Left renal pelvis (tissue), 4 donors: ENCODE measurements around the gene ZNF598. TPM values are rescaled to one million over a fixed set of nuclear protein-coding genes. Genes with fewer than 3 reads are reported as not detected.
A peak's percentile ranks its signal among the peaks of the same experiment; 100 is the strongest.

Experiments used
- DNase-seq, 4 donors: peaks; one replicate each; pipeline ENCODE4 v3.0.0-alpha.2; 2013; ENCODE audit warnings: low read depth in 4 of 4, low spot score in 3 of 4
- polyA plus RNA-seq, 4 donors: library from polyadenylated mRNA; unstranded; fragments of 120-200 nt; gene quantifications; one replicate each; pipeline ENCODE4 v1.2.1, GENCODE V29; 2013; ENCODE audit not compliant: insufficient read length in 4 of 4

Gene ZNF598
- polyA plus RNA-seq: 10 to 100 TPM; 16.9 to 28.3 (median 18.9) TPM

DNA sequence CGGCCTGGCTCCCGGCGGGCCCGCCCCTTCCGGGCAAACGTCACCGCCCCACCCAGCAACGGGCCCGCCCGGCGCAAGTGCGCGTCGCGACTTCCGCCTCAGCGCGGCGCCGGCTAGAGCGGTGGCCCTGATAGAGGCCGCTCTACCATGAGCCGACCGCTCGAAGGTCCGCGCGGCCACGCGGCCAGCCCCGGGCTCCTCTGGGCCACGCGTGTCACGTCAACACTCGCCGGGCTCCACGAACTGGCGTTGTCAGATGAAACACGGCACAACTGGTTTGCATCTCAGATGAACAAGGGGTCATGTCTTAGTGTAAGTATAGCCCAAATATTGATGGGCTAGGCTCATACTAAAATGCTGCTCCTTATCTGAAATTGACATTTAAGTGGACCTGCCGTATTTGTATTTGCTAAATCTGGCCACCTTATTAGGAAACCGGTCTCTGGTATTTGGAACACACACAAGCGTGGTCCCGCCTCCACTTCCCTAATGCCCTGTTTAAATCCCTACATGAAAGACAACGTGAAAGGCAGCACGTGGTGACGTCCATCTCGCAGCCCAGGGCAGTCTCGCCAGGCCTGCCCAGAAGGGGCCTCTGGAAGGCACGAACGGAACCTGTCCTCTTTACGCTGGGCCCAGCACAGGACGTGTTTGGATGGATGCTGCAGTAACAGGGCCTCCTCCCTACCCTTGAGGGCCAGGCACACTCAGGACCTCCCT lies at the start of gene ZNF598:
Gene ZNF598 (minus strand): TSS at position 31 of the 720 bp plus-strand sequence.
- peak in 1 of 4 donors; percentile 75 for DNase-seq

DNA sequence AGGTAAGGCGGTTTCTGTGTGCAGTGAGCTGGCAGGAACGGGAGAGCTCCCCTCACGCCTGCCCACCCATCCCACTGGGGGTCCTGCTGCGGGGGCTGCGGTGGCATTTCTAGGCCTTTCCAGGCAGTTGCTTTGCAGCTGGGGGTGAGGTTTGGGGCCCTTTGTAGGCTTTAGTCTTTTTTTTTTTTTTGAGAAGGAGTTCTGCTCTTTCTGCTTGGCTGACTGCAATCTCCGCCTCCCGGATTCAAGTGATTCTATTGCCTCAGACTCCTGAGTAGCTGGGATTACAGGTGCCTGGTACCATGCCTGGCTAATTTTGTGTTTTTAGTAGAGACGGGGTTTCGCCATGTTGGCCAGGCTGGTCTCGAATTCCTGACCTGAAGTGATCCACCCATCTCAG lies 49.3 kb upstream of the ZNF598 start:
- no peak for DNase-seq

DNA sequence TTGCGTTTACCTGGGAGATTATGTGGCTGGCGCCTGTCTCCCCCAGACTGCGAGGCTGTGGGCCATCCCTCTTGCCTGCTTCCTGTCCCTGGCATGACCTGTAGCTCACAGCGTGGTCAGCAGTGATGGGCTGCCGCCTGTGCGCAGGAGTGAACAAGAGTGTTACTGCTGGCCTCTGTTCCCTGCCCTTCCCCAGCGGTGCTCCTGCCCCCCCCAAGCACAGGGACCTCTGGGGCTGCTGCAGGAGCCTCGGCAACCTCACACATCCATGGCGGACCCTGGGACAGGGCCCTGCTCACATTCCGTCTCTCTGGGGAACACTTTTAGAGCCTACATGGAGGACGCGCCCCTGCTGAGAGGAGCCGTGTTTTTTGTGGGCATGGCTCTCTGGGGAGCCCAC lies 48.8 kb upstream of the ZNF598 start:
- DNase-seq: no peak

DNA sequence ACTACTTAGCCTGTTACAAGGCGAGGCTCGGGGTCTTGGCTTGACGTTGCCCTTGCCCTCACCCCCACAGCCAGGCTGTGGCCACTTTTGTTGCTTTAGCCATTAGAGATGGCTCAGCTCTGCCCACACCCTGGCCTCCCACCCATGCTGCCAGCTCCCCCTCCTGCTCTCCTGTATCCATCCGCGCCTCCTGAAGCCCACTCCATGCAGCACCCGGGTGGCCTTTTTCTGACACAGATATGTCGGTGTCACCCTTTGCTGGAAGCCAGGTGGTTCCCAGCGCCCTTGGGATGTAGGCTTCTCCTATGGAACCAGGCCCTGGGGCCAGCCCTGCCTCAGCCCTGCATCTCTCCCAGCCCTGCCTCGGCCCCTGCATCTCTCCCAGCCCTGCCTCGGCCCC lies 47.8 kb upstream of the ZNF598 start:
- no peak for DNase-seq

DNA sequence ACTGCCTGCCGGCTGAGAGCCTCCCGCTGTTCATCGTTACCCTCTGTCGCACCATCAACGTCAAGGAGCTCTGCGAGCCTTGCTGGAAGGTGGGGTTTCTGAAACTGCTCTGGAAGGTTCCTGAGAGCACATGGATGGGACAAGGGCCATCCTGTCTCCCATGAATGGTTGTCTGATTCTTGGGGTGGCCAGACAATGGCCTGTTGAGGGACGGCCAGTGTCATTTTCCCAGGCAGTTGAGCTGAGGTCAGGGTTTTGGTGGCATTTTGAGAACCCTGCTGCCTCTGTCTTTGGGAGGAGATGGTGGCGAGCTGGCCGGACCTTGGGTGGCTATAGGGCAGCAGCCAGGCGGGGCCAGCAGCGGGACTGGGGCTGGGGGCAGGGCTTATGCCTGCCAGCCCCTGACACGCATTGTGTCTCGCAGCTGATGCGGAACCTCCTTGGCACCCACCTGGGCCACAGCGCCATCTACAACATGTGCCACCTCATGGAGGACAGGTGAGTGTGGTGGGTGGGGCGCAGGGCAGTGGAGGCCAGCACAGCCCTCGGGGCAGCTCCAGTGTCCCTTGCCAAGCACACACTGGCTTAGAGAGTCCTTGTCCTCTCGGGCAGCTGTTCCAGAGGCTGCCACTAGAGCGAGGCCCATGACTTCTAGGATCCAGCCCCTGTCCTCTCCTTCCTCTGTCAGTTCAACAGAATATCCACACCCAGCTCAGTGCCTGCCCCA lies 47.2 kb upstream of the ZNF598 start:
- DNase-seq: no peak

DNA sequence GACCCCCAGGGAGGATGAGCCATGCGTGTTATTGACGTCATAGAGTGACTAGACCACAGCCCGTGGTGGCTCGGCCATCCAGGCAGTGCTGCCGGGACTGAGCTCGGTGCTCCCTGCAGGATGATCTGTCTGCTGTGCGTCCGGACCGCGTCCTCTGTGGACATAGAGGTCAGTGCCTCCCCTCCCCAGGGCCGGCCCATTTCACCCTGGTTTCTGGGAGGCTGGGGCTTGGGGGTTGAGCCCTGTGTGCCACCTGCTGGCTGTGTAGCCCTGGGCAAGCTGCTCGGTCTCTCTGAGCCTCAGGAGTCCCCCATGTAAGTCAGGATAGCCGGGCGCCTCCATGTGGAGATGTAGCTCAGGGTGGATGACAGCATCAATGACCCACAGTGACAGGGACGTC lies 46.5 kb upstream of the ZNF598 start:
- no peak for DNase-seq

DNA sequence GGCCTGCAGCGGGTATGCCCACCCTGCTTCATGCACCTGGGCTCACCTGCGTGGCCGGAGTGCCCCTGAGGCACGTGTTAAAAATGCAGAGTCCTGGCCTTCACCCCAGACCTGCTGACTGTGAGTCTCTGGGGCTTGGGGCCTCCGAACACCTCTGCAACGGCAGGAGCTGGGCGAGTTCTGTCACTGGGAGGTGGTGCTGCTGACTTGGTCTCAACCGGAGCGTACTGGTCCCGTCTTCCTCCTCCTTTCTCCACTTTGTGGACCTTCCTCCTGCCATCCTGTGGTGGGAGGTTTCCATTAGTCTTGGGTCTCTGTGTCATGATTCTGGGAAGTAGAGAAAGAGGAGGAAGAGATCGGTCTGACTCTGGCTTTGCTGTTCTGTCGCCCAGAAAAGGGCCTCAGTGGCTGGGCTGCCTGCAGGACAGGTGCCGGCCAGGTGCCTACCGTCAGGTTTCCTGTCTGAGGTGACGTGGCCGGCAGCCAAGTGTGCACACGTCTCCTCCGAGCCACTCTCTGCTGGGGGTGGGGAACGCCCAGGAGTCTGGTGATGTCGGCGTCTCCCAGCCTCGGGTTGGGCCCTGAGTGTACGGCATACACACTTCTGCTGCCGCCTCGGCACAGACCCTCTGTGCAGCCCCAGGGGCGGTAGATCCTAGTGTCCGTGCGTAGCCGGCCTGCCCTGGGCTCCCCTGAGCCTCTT lies 45.1 kb upstream of the ZNF598 start:
- no peak for DNase-seq

DNA sequence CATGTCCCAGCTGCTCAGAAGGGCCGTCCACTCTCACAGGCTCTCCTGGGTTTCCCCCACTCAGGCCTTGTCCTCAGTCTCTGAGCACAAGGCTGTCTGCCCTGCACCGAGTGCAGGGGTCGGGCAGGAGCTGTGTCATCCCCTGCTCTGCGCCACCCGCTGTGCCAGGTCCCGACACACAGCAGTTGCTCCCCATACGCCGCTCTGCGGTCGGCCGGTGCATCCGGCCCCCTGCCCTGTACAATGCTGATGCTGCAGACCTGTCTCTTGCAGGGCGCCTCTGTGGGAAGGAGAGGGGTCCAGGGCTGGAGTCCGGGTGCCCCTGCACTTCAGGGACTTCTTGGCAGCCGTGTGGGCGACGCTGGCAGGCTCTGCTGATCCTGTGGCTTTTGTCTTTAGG lies 44.3 kb upstream of the ZNF598 start:
- DNase-seq: no peak

DNA sequence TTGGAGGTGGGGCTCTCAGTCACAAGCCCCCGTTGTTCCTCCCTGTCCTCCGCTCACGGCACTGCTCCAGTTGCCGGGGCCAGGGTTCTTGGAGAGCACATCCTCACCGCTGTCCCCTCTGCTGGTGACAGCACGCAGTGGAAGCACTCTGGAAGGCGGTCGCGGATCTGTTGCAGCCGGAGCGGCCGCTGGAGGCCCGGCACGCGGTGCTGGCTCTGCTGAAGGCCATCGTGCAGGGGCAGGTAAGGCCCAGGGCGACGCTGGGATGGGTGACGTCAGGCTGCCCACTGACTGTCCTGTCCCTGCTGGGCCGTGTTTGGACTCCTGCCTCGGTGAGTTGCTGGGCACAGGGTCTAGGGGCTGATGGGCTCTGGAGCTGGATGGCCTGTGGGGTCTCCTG lies 43.6 kb upstream of the ZNF598 start:
- no peak for DNase-seq

DNA sequence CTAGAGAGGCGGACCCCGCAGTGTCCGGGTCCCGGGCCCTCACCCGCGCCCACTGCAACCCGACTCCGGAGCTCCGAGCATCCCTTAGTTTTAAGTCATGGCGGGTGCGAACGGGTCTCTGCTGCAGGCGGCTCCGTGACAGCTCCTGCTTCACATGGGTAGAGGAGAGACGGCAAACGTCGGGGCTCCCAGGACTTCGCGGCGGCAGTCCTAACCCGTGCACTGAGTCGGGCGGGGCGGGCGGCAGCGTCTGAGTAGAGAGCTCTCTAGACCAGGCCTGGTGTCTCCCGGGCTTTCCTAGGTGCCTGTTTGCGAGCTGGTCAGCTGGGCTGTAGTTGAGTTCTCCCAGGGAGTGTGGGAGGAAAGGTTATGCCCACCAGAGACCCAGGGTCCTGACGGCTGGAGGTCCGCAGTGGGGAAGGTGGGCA lies 38.5 kb upstream of the ZNF598 start:
- DNase-seq: no peak

DNA sequence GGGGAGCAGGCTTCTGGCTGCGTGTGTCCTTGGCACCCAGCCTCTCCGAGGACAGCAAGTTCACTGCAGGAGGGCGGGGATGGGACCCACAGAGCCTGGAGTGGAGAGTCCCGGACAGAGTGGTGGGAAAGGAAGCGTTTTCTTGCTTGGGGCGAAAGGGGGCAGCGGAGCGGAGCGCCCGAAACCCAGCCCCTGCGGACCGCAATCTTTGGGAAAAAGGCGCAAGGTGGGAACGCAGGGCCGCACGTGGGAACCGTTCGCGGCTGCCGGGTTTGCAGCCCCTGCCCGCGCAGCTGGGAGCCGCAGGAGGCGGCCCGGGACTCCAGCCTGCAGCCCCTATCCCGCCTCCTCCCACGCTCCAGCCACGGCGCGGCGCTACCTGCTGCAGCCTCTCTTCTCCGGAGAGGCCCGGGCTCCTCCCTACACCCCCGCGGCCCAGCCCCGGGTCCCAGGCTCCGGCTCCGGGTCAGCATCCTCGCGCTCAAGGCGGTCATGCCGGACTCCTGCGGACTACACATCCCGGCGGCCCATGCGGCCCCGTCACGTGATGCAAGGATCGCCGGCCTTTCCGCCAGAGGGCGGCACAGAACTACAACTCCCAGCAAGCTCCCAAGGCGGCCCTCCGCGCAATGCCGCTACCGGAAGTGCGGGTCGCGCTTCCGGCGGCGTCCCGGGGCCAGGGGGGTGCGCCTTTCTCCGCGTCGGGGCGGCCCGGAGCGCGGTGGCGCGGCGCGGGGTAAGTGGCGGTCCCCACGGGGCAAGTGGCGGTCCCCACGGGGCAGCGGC lies 37.9 kb upstream of the ZNF598 start, which contains the start of the genes NTHL1 and TSC2:
Gene NTHL1 (minus strand): TSS at position 505 of the 786 bp plus-strand sequence. CDS start 11 bp downstream, at position 494.
Gene TSC2 (plus strand): TSS at position 656 of the 786 bp plus-strand sequence. CDS start 631 bp downstream, outside the sequence.
- DNase-seq: peak; percentile 88 to 93 (median 89)

DNA sequence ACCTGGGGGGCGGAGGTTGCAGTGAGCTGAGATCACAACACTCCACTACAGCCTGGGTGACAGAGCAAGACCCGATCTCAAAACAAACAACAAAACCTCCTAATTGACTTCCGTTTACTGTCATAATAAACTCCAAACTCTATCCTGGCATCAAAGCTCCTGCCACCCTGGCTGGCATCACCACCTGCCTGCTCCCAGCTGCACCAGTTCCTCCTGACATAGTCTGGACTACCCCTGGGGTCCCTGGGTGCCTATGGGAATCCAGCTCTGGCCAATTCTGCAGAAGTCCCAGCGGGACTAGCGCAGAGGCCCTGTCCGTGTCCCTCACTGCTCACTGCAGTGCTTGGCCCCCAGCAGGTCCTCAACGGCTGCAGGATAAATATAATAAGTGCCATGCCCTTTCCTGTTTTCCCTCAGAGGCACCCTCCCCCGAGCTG lies 37.3 kb upstream of the ZNF598 start:
- DNase-seq: no peak

DNA sequence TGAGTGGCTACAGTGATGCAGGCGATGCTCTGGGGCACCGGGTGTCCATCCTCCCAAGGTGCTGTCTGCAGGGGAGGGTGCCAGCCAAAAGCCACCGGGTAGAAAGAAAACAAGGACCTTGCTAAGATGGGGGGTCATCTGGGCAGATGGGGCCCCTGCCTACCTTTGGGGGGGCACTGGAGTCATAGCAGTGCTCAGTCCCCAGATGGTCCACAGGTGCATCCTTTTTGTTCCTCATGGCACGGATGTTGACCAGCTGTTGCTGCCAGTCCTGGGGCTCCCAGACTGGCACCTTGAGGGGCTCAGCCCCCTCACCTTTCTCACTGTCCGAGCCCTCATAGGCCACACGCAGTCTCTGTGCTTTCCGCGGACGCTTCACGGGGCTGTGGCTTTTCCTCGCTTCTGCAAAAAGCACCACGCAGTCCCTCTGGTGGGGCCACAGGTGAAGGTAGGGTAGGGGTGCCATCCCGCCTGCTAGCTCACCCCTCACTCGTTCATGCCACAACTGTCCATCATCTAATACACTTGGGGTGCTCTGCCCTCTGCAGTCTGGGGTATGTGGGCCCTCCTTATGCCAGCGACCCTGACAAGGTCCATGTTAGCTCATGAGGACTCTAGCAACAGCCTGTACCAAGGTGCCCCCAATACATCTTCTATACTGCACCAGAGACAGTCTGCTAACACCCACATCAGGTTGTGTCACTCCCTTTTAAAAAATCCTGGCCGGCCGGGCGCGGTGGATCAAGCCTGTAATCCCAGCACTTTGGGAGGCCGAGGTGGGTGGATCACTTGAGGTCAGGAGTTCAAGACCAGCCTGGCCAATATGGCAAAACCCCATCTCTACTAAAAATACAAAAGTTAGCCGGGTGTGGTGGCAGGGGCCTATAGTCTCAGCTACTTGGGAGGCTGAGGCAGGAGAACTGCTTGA lies 36.6 kb upstream of the ZNF598 start:
- DNase-seq: no peak

DNA sequence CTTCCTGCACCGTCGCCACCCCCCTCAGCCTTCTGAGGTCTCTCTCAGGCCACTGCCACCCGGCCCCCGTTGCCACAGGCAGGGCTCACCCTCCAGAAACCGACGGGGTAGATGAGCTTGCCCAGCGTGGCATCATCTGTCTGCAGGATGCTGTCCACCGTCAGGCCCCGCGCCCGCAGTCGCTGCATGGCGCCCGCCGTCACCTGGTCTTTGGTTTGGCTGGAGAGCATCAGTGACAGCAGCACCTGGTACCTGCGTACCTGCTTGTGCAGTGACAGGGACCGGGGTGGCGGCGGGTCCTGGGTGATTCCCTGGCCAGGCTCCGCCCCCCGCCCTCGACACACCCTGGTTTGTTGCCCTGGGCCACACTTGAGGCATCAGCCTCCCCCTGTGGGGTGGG lies 34.9 kb upstream of the ZNF598 start:
- no peak for DNase-seq

DNA sequence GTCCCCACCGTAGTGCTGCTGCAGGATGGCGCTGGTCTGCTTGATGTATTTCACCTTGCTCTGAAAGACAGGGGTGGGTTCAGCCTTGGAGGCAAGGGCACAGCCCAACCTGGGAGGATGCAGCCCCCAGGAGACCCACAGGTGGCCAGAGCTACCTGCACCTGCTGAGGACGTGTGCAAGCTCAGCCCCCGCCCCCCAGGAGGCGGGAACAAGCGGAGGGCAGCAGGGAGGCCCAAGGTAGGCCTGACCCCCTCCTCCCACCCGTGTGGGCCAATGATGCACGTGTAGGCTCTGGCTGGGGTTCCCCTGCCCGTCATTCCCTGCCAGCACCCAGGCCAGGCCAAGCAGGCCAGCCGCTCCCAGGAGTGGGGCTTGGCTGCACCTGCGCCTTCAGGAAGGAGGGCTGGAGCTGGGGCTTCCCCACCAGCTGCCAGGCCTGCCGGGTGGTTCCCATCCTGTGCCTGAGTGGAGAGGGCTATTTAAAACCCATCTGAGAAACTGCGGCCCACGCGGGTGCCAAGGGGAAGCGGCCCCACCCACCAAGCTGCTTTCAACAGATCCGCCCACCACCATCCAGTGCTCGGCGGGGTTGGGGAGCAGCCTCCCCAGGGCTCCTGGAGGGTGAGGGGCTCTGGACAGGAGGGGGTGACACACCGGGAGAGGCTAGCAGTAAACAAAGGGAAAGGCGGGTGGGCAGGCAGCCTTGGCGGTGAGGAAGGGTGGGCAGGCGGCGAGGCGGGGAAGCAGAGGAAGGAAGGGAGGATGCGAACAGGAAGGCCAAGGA lies 34.2 kb upstream of the ZNF598 start:
- no peak for DNase-seq

DNA sequence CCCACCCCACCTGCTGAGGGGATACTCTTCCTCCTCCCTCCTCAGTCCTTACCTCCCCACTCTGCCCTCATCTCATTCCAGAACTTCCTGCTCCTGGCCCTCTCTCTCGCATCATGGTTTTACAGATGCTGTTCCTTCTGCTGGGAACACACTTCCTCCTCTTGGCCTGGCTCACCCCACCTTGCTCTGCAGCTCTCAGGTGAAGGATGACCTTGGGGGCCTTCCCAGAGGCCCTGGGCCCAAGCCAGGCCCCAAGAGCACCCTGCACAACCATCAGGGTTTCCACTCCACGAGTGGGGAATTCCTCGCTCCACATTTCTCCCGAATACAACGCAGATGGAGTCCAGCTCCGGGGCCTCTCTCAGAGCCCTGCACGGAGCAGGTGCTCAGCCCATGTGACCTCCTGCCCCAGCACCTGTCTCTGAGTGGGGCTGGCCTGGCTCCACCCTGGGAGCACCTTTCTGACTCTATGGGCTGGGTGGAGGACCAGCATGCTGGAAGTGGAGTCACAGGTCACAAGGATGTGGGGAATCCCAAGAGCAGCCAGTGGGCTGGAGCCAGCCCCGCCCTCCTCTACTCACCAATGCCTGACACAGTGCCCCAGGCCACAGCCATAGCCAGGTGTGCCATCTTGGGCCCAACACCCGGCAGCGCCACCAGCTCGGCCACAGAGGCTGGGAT lies 33.5 kb upstream of the ZNF598 start:
- DNase-seq: no peak

DNA sequence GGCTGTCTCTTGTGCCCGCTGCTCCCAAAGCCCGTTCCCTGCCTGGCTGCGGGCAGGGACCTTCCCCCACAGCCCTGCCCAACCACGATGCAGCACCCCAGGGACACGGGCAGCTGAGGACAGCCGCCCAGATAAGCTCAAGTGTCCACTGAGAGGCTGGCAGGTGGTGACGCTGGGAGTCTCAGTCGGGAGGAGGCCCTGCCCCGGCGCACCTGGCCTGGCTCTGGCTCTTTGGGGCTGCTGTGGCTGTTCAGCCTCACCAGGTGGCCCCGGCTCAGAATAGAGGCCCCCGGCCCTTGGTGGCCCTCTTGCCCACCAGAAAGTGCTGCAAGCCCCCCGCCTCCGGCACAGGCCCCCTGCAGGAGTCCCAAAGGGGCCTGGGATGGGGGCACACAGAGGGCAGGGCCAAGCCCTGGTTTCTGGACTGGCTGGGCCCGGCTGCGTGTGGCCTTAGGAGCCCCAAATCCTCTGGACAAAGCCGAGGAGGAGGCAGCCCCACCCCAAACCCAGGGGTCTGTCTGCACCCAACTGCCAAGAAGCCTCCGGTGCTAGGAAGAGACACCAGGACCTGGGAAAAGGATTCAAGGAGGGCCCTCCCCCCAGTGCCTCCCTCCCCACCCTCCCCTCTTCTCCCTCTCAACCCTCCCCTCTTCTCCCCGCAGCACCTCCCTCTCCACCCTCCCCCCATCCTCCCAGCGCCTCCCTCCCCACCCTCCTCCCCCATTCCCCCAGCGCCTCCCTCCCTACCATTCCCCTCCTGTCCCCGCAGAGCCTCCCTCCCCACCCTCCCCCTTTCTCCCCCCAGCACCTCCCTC lies 32.8 kb upstream of the ZNF598 start:
- DNase-seq: no peak
